Measurements from ENCODE around the gene MAP2K7. TPM values are rescaled to one million over a fixed set of nuclear protein-coding genes. Genes with fewer than 3 reads are reported as not detected.

Gene MAP2K7
- total and polyA plus RNA-seq, 2 of the 4 experiments (the other 2 are of a cell fraction), result 4.1 to 15.6 TPM

GRCh38 chr19:7926727-7927604 lies 23.3 kb downstream of the MAP2K7 start (continued):
- TF ChIP-seq ELK1 (IDR thresholded peaks at IDR 0.05; ENCODE audit: borderline replicate concordance, low read depth, low read length), result no peak
- no peak for TF ChIP-seq MAFK (IDR thresholded peaks at IDR 0.05; ENCODE audit: low read depth, low read length)
